Skeletal muscle tissue (tissue), 4 donors: ENCODE results near the gene CRYBA2. TPM values are rescaled to one million over a fixed set of nuclear protein-coding genes. Genes with fewer than 3 reads are reported as not detected.

Experiments
- H3K27ac ChIP-seq: one replicate; pipeline ENCODE4 v1.7.0; 2013; ENCODE audit warnings: mild to moderate bottlenecking, low read depth, low read length, inconsistent platforms
- H3K27me3 ChIP-seq, 3 donors: one replicate each; pipeline ENCODE4 v1.7.0; 2013; ENCODE audit warnings: low read length in 3 of 3; ENCODE audit not compliant: control insufficient read depth in 3 of 3, insufficient read depth in 3 of 3
- H3K36me3 ChIP-seq, 3 donors: one replicate each; pipeline ENCODE4 v1.7.0; 2013; ENCODE audit warnings: low read length in 3 of 3; ENCODE audit not compliant: control insufficient read depth in 3 of 3, insufficient read depth in 3 of 3
- H3K4me1 ChIP-seq, 3 donors: one replicate each; pipeline ENCODE4 v1.7.0; 2013; ENCODE audit warnings: low read length in 3 of 3, mild to moderate bottlenecking in 3 of 3; ENCODE audit not compliant: control insufficient read depth in 3 of 3, insufficient read depth in 3 of 3
- H3K4me3 ChIP-seq, 3 donors: one replicate each; pipeline ENCODE4 v1.7.0; 2013; ENCODE audit warnings: low read length in 3 of 3
- H3K9ac ChIP-seq, 3 donors: one replicate each; pipeline ENCODE4 v1.7.0; 2013; ENCODE audit warnings: low read length in 3 of 3, mild to moderate bottlenecking in 3 of 3, moderate library complexity in 2 of 3, low read depth in 1 of 3
- H3K9me3 ChIP-seq, 3 donors: one replicate each; pipeline ENCODE4 v1.7.0; 2013; ENCODE audit warnings: low read length in 3 of 3; ENCODE audit not compliant: control insufficient read depth in 3 of 3
- total RNA-seq: library from RNA; depleted of rRNA; stranded (reverse); fragments of >200 nt; gene quantifications from one replicate; pipeline ENCODE4 v1.2.3, GENCODE V29; 2014
- donor health status: Osteomylitis.

Gene CRYBA2
- total RNA-seq, 1 donor from 2014 or later = not detected

DNA sequence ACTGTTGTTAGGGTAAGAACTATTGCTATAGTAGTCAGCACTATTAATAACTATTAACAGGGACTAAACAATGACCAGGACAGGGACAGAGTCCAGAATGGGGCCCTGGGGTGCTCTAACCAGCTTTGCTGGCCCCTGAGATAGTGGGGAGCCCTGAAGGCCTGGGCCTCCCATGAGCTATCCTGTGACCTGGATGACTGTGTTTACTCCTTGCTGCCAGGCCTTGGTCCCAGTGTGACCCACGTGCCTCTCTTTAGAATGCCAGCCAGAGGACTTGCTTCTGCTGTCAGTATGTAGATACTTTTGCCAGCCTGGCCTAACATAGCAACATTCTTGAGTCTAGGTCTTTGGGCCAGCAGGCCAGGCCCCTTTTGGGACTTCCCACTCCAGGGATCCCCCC lies 22.3 kb downstream of the CRYBA2 start:
- Histone ChIP-seq H3K4me3 (no peak overlapping the region), H3K27me3 (peaks cover 28 to 38% (median 29%) of the 10 kb centered on the region in 3 donors), H3K27ac (no peak overlapping the region), H3K9ac (no peak overlapping the region), H3K4me1 (no peaks in the 10 kb centered on the region), H3K36me3 (no peaks in the 10 kb centered on the region), H3K9me3 (no peaks in the 10 kb centered on the region)

DNA sequence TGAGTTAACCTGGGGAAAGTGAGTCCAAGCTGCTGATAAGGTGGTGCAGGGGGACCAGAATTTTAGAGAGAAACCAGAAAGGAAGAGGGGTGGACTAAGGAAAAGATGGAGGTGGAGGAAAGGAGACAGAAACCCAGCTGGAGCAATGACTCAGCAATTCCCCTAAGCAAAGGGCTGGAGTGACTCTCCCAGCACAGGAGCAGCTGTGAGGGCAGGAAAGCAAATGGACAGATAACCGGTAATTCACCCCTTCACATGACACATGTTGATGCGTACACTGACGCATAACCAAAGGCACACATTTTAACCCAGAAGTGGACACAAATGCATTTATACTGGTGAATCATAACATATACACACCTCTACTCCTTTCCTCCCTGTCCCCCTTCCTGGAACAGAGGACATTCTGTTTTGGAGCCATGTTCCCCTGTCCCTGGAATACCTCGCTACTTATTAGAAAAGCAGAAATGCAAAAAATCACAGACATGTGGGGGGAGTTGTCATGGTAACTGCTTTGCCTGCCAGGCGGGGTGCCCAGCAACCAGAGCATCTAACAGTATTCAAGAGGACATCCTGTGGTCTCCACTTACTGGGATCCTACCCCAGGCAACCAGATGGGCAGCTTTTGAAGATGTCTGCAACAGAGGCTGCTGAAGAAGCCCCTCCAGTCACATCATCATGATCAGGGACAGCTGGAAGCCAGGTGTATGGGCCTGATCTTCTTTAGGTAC lies 29.0 kb downstream of the CRYBA2 start:
- Histone ChIP-seq H3K4me1 (peaks cover 3% of the 10 kb centered on the region in 3 donors), H3K9ac (no peak overlapping the region), H3K27me3 (peaks cover 46 to 63% (median 57%) of the 10 kb centered on the region in 3 donors)

DNA sequence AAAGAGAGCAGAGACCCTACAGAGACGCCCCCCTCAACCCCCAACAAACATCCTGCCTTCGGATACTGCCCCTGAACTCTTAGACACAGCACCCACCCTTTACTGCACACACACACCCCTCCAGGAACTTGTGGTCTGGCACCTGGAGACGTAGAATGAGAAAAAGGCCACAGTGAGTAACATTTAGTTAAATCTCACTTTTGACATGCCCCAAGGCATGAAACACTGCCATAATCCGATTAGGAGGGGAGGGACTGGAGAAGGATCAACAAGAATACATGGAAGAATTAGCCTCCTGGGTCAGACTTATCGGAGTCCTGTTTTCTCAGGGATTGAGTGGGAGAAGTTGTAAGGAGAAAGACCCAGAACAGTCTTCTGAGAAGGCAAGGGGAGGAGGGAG lies 29.6 kb downstream of the CRYBA2 start:
- Histone ChIP-seq H3K27ac (no peak overlapping the region), H3K36me3 (no peaks in the 10 kb centered on the region), H3K9ac (no peak overlapping the region), H3K4me3 (no peak overlapping the region), H3K4me1 (peaks cover 3 to 5% (median 3%) of the 10 kb centered on the region in 3 donors), H3K9me3 (no peaks in the 10 kb centered on the region), H3K27me3 (peaks cover 52 to 69% (median 63%) of the 10 kb centered on the region in 3 donors)

More for the DNA sequence above, 29.0 kb downstream of the CRYBA2 start:
- Histone ChIP-seq H3K4me3 (no peak overlapping the region), H3K36me3 (no peaks in the 10 kb centered on the region), H3K27ac (no peak overlapping the region), H3K9me3 (no peaks in the 10 kb centered on the region)

DNA sequence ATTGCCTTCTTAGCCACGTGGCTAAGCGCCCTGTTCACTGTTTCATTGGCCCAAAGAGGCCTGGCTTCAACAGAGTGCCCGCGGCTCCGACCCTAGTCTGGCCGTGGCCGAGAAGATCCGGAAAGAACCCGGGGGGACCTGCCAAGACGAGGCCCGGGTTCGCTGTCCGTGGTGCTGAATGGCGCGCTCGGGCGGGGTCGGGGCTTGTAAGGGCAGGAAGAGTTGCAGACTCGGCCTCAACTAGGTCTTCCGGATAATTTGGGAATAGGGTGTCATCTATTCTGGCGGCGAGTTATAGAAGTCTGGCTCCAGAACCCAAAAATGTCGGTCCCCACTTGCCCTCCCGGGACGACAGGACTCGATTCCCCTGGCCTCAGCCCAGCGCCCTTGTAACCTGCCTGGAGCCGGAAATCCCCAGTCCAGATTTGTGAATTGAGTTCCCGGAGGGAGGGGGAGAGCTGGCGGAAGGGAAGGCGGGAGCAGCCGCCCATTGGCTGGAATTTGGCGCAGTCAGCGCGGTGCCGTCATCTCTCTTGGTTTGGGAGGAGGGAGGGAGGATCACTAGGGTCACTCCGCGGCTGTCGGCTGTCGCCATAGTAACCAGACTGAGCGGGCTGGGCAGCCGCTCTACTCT lies 30.2 kb downstream of the CRYBA2 start:
- Histone ChIP-seq H3K36me3 (no peaks in the 10 kb centered on the region), H3K9ac (no peak overlapping the region), H3K4me3 (peak overlapping the region in 1 of 3 donors; percentile 13), H3K9me3 (no peaks in the 10 kb centered on the region), H3K27me3 (peaks cover 56 to 71% (median 69%) of the 10 kb centered on the region in 3 donors), H3K4me1 (peaks cover 3 to 5% (median 3%) of the 10 kb centered on the region in 3 donors), H3K27ac (no peak overlapping the region)

DNA sequence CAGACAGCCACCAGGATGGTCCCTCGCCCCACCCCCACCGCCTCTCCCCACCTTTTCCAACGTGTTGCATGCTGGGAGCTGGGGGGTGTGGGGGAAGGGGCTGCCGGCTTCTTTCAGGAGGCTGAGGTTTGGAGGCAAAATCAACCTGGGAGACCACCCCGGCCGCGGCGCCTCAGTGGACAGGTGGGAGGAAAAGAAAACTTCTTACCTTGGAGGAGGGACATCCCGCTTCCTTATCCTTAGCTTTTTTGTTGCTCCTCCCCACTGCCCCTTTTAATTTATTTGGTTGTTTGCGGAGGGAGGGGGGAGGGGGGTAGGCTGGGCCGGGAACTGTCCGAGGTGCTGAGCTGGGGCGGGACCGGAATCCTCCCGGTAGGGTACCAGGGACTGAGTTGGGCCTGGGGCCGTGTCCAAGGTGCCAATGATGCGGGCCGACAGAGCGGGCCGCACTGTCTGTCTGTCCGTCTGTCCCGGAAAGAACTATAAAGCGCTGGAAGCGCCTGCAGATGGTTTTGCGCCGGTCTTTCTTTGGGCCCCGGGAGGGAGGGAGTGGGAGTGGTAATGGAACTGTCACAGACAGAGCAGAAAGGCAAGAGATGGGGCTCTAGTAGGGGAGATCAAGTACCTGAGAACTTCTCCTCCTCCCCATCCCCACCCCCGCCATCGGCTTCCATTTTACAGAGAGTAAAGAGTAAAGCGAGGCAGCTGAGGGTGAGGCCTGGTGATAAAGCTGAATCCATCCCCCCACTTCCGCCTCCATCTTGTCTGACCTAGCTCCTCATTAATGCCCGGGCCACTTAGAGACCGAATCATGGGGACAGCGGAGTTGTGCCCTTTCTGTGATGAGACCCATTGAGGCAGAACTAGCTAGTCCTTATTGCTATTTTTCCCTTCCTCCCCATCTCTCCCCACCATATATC lies 31.3 kb downstream of the CRYBA2 start:
- Histone ChIP-seq H3K4me1 (peaks cover 3 to 5% (median 3%) of the 10 kb centered on the region in 3 donors), H3K27me3 (peaks cover 64 to 76% (median 70%) of the 10 kb centered on the region in 3 donors), H3K9me3 (no peaks in the 10 kb centered on the region), H3K4me3 (no peak overlapping the region), H3K9ac (no peak overlapping the region), H3K27ac (no peak overlapping the region), H3K36me3 (no peaks in the 10 kb centered on the region)

DNA sequence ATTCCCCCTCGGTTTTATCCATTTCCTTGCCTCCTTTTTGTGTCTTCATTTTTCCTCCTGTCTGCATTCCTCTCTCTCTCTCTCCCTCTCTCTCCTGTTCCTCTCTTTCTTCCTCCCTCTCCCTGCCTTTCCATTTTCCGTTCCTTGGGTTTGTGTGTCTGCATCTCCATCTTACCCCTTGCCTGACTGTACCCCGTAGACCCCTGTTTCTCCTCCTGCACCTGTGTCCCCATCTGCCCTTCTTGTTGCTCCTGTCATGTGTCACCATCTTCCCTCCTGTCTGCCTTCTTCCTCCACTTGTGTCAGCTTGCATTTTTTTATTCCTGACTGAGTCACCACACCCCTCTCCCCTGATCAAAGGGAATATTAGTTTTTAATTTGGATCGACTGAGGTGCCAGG lies 32.0 kb downstream of the CRYBA2 start:
- no peak overlapping the region for H3K9ac ChIP-seq
- peaks cover 3 to 5% (median 3%) of the 10 kb centered on the region in 3 donors for H3K4me1 ChIP-seq
- H3K27me3 ChIP-seq = peaks cover 64 to 76% (median 70%) of the 10 kb centered on the region in 3 donors
- H3K4me3 ChIP-seq = no peak overlapping the region
- no peak overlapping the region for H3K27ac ChIP-seq
- H3K36me3 ChIP-seq = no peaks in the 10 kb centered on the region
- no peaks in the 10 kb centered on the region for H3K9me3 ChIP-seq

DNA sequence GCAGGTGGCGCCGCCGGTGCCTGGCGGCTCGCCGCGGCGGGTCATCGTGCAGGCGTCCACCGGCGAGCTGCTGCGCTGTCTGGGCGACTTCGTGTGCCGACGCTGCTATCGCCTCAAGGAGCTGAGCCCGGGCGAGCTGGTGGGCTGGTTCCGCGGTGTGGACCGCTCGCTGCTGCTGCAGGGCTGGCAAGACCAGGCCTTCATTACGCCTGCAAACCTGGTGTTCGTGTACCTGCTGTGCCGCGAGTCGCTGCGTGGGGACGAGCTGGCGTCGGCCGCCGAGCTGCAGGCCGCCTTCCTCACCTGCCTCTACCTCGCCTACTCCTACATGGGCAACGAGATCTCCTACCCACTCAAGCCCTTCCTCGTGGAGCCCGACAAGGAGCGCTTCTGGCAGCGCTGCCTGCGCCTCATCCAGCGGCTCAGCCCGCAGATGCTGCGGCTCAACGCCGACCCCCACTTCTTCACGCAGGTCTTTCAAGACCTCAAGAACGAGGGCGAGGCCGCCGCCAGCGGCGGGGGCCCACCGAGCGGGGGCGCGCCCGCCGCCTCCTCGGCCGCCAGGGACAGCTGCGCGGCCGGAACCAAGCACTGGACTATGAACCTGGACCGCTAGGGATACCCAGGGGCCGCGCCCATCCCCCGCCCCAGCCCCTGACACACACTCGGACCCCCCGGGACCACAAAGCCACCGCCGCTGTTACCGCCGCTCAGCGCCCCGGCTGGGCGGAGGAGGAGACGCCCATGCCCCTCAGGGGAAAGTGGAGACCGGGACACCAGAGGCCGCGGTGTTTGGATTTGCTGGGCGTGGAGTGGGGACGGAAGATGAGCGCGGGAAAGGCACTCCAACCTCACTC lies 32.7 kb downstream of the CRYBA2 start:
- no peaks in the 10 kb centered on the region for H3K36me3 ChIP-seq
- H3K9me3 ChIP-seq = no peaks in the 10 kb centered on the region
- H3K27me3 ChIP-seq = peaks cover 64 to 76% (median 69%) of the 10 kb centered on the region in 3 donors
- H3K4me1 ChIP-seq = peaks cover 3 to 5% (median 3%) of the 10 kb centered on the region in 3 donors
- no peak overlapping the region for H3K27ac ChIP-seq
- no peak overlapping the region for H3K9ac ChIP-seq
- no peak overlapping the region for H3K4me3 ChIP-seq

DNA sequence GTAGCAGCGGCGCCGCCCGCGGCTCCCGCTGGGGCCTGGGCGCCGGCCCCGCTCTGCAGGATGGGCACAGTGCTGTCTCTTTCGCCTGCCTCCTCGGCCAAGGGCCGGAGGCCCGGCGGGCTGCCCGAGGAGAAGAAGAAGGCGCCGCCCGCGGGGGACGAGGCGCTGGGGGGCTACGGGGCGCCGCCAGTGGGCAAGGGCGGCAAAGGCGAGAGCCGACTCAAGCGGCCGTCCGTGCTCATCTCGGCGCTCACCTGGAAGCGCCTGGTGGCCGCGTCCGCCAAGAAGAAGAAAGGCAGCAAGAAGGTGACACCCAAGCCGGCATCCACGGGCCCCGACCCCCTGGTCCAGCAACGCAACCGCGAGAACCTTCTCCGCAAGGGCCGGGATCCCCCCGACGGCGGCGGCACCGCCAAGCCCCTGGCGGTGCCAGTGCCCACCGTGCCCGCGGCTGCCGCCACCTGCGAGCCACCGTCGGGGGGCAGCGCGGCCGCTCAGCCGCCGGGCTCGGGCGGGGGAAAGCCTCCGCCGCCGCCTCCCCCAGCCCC lies 33.4 kb downstream of the CRYBA2 start:
- Histone ChIP-seq H3K4me3 (peak overlapping the region in 1 of 3 donors; percentile 55), H3K27me3 (peaks cover 64 to 80% (median 72%) of the 10 kb centered on the region in 3 donors)

More for the DNA sequence above, 33.4 kb downstream of the CRYBA2 start:
- Histone ChIP-seq H3K9ac (no peak overlapping the region), H3K36me3 (no peaks in the 10 kb centered on the region), H3K27ac (no peak overlapping the region), H3K4me1 (peaks cover 3 to 5% (median 3%) of the 10 kb centered on the region in 3 donors), H3K9me3 (no peaks in the 10 kb centered on the region)
